Globus pallidus (tissue), 1 donor: Measurements from ENCODE around the gene MFSD6.
A peak's percentile ranks its signal among the peaks of the same experiment; 100 is the strongest.
"Not testable (repeated sequence)": the region's sequence is repeated elsewhere in the genome, so short reads cannot be mapped to it uniquely, and the experiment has no call there.

ENCODE experiments used
- DNase-seq: peaks from one replicate; pipeline ENCODE4 v3.0.0-alpha.2; 2015; ENCODE audit warnings: low spot score

MFSD6 gene

GRCh38 chr2:190405995-190406394 lies 2.2 kb upstream of the MFSD6 start:
- no peak for DNase-seq

- no peak for DNase-seq
These were observed 1.4 kb upstream of the MFSD6 start for GRCh38 chr2:190406805-190407204.

DNA sequence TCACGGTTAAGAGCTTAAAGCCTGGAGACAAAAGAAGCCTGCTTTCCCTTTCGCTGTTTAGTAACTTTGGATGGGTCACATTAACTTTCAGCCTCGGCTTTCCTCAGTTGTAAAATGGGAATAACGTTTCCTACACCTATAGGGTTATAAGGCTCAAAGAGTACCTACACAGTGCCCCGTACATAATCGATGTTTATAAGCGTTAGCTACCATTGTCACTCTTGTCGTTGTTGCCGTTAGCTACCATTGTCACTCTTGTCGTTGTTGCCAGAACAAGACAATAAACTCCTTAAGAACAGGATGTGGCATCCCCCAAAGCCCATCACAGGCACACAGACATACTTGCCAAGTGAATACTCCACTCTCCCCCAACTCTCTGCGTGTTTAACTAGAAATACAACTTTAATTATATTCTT lies 901 bp upstream of the MFSD6 start:
- DNase-seq = peak; percentile 59

DNA sequence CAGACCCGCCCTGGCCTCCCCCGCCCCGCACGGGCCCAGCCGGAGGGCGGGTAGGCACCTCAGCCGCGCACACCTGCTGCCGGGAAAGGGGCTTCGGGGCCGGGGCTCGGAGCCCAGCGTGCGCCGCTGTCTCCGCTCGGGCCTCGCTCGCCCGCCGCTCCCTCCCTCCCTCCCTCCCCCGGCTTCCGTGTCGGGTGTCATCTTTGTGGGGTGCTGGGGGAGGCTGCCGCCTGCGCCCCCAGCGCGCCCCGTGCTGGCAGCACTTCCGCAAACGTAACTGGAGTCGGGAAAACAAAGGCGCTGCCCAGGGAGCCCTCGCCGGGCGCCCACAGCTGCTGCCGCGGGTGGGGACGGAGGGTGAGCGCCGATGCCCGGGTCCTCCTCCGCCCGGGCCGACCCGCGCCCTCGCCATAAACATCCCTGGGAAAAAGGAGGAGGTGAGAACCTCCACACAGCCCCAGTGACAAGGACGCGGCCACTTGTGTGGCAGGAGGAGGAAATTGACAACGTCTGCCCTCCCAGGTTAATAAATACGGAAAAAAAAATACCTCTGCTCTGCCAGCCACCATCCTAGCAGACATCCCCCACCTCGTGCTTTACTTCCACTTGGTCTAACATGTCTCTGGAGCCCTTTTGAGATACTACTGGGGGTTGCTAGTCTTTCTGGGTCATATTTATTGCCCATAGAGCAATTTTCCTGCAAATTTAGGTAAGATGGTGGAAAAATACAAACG lies 550 bp downstream of the MFSD6 start:
- peak; percentile 87 for DNase-seq

GRCh38 chr2:190409616-190410015 lies 1.5 kb downstream of the MFSD6 start:
- peak; percentile 48 for DNase-seq

- no peak for DNase-seq
These were observed 2.0 kb downstream of the MFSD6 start for GRCh38 chr2:190410166-190410565.

DNA sequence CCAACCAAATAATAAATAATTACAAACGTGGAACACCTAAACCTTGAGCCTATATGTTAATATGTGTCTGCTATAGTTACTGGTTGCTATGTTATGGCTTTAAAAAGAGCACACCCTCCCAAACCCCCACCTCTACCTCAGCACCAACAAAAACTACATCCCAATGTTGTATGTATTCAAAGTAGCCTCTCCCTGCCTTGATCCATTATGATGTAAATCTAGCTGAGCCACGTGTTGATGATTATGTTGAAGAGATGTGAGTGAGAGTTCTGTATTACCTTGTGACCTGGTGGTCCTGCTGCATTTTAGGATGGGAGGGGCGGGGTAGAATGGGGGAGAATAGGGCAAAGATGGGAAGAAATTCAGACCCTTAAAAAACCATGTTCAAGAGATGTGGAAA lies 4.8 kb downstream of the MFSD6 start:
- DNase-seq = no peak

GRCh38 chr2:190413421-190413820 lies 5.3 kb downstream of the MFSD6 start:
- no peak for DNase-seq

DNA sequence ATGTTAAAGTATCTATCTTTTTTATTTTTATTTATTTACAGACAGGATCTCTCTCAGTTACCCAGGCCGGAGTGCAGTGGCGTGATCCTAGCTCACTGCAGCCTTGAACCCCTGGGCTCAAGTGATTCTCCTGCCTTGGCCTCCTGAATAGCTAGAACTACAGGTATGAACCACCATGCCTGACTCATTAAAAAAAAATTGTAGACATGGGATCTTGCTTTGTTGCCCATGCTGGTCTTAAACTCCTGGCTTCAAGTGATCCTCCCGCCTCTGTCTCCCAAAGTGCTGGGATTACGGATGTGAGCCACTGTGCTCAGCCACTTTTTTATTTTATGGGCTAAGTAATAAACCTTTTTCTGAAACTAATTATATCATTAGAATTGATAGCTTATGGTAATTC lies 7.1 kb downstream of the MFSD6 start:
- DNase-seq = no peak

DNA sequence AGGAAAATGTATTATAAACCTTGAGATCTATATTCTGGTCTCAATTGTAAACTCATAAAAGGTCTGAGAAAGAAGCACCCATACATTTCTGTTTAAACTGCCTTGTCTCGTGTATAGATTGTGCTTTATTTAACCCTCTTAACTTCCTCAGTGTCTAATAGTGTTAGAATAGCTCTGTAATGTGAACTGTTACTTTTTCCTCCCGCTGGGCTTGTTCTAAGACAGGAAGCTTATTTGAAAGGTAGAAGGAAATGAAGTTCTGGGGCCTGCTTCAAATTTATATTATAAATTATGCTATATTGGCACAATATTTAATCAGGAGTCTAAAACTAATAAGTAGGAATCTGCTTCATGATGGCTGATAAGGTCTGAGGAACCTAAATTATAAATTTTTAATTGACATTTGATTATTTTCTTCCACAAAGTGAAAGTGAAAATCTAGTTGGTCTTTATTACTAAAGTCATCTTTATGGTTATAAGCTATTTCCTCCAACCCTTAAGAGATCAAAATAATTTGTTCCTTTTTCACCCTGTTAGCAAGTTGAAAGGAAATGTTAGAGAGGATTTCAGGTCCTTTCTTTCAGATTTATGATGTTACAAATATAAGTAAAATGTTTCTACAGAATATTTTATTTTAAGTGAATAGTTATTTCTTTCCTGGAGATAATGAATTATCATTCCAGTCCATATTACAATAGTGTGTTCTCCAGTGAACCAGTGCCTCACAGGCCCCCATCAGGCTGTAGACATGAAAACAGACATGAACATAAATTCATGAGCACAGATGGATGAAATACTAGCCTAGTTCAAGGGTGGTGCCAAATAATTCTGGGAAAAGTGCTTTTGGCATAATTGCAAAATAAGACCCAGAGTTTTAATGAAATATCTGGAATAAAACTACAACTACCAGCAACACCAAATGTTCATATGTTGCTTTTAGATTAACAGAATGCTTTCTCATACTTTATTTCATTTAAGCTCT lies 7.9 kb downstream of the MFSD6 start:
- DNase-seq = no peak

- DNase-seq = no peak
These were observed 9.1 kb downstream of the MFSD6 start for GRCh38 chr2:190417045-190417842.

GRCh38 chr2:190418727-190419126 lies 10.6 kb downstream of the MFSD6 start:
- no peak for DNase-seq

- DNase-seq = no peak
These were observed 12.6 kb downstream of the MFSD6 start for GRCh38 chr2:190420801-190421200.

DNA sequence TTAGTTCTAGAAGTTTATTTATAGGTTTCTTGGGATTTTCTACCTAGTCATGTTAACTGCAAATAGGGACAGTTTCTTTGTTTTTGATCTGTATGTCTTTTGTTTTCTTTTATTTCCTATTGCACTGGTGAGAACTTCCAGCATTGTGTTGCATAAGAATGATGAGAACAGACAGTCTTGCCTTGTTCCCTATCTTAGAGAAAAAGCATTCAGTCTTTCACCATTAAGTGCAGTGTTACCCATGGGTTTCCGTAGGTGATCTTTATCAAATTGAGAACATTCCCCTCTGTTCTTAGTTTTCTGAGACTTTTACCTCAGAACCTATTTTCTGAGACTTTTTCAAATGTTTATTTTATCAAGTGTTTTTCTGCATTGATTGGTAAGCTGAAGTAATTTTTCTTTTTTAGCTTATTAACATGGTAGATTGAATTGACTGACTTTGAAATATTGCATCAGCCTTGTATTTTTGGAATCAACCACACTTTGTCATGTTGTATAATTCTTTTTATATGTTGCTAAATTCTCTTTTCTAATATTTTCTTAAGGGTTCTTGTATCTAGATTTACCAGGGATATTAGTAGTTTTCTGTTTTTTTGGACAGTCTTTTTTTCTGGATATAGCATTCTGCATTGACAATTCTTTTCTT lies 17.2 kb downstream of the MFSD6 start:
- DNase-seq = no peak

DNA sequence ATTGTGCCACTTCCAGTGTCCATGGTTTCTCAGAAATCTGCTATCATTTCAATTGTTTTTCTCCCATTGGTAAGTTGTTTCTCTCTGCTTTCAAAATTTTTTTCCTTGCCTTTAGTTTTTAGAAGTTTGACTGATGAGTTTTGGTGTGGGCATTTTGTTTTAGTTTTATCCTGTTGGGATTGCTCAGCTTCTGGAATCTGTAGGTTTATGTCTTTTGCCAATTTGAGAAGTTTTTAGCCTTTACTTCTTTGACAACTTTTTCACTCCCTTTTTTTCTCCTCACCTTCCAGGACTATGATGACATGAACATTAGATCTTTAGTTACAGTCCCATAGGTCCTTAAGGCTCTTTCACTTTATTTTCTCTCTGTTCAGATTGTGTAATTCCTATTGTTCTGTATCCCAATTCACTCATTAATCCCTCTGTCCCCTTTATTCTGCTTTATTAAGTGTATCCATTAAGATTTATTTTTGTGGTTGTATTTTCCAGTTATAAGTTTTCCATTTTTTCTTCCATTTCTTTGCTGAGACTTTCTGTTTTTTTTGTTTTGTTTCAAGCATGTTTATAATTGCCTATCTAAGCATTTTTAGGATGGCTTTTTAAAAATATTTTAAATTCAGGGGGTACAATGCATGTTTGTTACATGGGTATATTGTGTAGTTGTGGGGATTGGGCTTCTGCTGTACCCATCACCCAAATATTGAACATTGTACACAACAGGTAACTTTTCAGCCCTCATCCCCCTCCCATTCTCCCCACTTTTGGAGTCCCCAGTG lies 17.9 kb downstream of the MFSD6 start:
- no peak for DNase-seq

DNA sequence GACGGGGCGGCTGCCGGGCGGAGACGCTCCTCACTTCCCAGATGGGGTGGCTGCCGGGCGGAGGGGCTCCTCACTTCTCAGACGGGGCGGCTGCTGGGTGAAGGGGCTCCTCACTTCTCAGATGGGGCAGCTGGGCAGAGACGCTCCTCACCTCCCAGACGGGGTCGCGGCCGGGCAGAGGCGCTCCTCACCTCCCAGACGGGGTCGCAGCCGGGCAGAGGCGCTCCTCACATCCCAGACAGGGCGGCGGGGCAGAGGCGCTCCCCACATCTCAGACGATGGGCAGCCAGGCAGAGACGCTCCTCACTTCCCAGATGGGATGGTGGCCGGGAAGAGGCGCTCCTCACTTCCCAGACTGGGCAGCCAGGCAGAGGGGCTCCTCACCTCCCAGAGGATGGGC lies 22.7 kb downstream of the MFSD6 start:
- not testable (repeated sequence) for DNase-seq

DNA sequence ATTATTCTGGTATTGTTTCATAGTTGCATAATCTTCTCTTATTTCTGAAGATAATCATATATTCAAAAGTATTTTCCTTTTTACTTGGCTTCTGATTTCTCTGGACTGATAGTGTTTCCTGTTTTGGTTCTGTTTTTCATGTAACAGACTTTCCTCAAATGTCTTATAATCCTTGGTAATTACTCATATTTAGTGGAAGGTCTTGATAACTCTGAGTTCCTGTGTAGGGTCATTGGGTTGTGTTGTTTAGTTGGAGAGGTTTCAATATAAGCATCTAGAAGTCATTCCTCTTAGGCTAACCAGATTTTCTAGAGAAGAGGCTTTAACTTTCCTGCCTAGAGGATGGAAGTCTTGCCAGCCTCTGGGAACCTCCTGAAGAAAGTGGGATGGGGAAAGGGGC lies 23.8 kb downstream of the MFSD6 start:
- no peak for DNase-seq

- DNase-seq = no peak
These were observed 24.5 kb downstream of the MFSD6 start for GRCh38 chr2:190432567-190433231.

DNA sequence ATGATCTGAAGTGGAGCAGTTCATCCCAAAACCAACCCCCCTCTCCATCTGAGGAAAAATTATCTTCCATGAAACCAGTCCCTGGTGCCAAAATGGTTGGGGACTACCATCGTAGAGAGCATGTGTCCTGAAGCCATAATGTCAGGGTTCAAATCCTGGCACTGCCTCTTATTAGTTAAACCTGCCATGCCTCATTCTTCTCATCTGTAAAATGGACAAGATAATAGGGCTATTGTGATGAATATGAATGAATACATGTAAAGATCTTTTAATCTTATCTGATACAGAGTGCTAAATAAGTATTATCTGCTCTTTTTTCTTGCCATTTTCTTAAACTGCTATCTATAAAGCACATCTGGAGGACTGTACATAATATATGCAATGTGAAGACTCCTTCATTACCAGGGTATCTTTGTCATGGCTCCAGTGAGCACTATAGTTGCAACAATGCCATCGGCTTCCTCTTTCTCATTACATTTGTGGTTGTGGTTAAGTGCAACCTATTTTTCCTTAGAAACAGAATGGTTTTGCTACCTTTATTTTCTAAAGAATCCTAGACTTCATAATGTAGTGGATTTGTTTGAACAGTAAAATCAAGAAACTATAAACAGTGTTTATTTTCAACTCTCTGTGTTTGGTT lies 27.0 kb downstream of the MFSD6 start:
- DNase-seq = no peak

GRCh38 chr2:190436557-190436956 lies 28.4 kb downstream of the MFSD6 start:
- no peak for DNase-seq
